ENCODE data around the gene CABLES1. TPM values are rescaled to one million over a fixed set of nuclear protein-coding genes. Genes with fewer than 3 reads are reported as not detected.
"Not testable (repeated sequence)": the region's sequence is repeated elsewhere in the genome, so short reads cannot be mapped to it uniquely, and the experiment has no call there.

The CABLES1 gene
- polyA plus RNA-seq, 4 donors, result 22.8 to 26.6 (median 25.9) TPM

DNA sequence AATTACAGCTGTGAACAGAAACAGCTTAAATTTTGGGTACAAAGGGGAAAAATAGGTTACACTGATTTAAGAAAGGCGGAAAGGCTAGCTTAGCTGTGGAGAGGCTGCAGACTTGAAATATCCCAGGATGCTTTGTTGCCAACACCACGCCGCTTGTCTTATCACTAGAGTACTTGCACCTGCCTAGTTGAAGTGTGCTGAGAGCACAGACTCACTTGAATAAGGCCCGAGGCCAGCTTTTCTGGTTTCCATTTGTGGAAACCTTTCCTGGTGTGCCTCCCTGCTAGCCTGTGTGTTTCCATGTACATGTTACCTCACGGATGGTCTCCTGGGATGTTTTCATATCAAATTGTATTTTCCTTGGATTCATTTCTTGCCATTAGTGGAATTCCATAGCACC, 3.2 kb downstream of the CABLES1 start:
- DNase-seq (ENCODE audit: low read depth in 4 of 4, low spot score in 2 of 4), result no peak

DNA sequence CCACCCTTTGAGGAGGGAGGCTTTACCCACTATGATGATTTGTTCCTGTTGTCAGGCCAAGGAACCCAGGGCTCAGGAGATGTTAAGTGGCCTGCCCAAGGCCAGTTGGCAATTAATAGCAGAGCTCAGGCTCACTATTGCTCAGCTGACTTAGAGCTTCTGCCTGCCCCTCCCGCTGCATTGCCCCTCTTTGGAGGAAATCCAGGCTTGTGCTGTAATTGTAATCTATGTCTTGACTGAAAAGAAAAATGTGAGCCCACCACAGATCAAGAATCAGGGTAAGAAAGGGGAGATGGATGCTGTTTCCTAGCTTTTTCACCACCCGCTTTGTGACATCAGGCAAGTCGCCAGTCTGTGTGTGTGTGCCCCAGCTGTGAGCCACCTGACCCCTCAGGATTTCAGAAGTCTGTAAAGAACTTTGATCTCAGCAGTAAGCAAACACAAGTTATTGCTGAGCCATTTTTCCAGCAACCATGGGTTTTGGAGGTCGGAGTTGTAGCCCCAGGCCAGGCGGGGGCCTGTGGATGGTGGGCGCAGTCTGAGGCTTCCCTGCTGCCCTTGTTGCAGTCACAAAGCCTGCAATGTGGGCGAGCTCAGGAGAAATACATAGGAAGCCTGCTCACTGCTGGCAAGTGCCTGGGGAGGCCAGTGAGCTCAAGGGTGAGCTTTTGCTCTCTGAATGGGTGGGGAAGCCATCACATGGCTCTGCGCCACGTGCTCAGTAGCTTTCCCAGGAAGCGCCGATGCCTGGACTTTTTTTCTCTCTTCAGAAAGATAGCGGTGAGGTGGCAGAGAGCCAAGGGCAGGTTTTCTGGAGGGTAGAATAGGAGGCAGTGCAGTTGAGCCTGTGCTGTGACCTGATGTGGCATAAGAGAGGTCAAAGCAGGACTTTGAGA, 6.1 kb downstream of the CABLES1 start:
- DNase-seq (ENCODE audit: low read depth in 4 of 4, low spot score in 2 of 4), result no peak

GRCh38 chr18:23142251-23142929, 7.1 kb downstream of the CABLES1 start:
- DNase-seq (ENCODE audit: low read depth in 4 of 4, low spot score in 2 of 4), result no peak

DNA sequence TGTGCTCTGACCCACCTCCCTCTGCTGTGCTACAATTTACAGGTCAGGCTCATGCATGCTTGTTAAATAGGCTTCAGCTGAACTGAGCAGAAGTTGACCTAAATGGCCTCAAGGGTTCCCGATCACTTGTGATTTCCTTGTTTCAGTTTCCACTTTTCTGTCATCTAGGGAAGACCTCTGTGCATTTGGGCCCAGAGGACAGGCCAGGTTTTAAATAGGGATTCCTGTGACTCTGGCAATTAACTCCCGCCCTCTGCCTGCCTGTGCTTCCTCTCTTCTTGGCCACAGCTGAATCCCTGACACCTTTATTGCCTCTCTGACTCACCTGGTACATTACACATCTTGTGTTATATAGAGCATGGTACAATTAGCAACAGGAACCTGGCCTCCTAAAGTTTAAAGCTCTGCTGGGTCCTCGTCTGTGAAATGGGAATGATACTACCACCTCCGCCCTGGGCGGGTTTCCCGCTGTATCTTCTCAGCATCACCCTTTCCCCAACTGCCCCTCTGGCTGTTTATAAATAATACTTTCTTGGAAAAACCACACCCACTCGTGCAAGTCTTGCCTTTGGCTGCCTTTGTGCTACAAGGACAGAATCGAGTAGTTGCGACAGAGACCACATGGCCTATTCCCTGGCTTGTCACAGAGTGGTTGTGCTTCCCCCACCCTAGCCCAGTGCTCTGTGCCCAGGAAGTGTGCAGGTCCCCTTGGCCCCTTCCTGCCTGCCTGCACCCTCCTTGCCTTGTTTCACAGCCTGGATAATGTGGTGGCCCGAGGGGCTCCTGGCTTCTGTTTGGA, 7.9 kb downstream of the CABLES1 start:
- no peak for DNase-seq (ENCODE audit: low read depth in 4 of 4, low spot score in 2 of 4)

GRCh38 chr18:23143815-23144261, 8.6 kb downstream of the CABLES1 start:
- no peak for DNase-seq (ENCODE audit: low read depth in 4 of 4, low spot score in 2 of 4)

DNA sequence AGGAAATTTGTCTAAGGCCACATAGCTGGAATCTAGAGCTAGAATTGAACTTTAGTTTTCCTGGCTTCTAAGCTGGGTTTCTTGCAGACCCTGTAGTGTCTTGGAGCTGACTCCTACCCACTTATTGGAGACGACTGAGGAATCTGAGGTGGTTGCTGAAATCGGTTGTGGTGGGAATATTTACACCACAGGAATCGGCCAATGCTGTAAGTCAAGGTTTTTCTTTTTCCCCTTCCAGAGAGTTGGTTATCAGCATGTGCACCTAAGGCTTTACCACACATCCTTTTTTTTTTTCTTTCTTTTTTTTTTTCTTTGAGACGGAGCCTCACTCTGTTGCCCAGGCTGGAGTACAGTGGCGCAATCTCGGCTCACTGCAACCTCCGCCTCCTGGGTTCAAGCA, 9.4 kb downstream of the CABLES1 start:
- no peak for DNase-seq (ENCODE audit: low read depth in 4 of 4, low spot score in 2 of 4)

DNA sequence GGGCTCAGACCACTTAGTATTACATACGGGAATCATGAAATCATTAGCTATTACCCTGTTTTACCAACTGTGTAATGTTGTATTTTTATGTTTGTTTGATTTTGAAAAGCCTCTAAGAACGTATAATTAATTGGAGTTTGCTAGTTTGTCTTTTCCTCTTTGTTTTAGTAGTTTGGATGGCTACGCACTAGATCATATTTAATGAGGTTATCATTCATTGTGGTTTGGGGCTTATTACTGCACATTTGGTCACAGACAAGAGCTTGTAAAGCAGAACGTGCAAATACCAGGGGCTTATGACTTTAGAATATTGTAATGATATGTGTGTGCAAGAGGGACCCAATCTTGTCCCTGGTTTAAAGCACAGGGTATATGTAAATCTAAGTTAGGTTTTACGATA, 10.3 kb downstream of the CABLES1 start:
- no peak for DNase-seq (ENCODE audit: low read depth in 4 of 4, low spot score in 2 of 4)

- DNase-seq (ENCODE audit: low read depth in 4 of 4, low spot score in 2 of 4), result no peak
These were observed 11.7 kb downstream of the CABLES1 start for GRCh38 chr18:23146861-23147469.

- DNase-seq (ENCODE audit: low read depth in 4 of 4, low spot score in 2 of 4), result no peak
These were observed 13.1 kb downstream of the CABLES1 start for GRCh38 chr18:23148382-23148781.

- no peak for DNase-seq (ENCODE audit: low read depth in 4 of 4, low spot score in 2 of 4)
These were observed 14.3 kb downstream of the CABLES1 start for GRCh38 chr18:23149570-23149969.

GRCh38 chr18:23151414-23152099, 16.3 kb downstream of the CABLES1 start:
- no peak for DNase-seq (ENCODE audit: low read depth in 4 of 4, low spot score in 2 of 4)

GRCh38 chr18:23154030-23154429, 18.7 kb downstream of the CABLES1 start:
- DNase-seq (ENCODE audit: low read depth in 4 of 4, low spot score in 2 of 4), result no peak

DNA sequence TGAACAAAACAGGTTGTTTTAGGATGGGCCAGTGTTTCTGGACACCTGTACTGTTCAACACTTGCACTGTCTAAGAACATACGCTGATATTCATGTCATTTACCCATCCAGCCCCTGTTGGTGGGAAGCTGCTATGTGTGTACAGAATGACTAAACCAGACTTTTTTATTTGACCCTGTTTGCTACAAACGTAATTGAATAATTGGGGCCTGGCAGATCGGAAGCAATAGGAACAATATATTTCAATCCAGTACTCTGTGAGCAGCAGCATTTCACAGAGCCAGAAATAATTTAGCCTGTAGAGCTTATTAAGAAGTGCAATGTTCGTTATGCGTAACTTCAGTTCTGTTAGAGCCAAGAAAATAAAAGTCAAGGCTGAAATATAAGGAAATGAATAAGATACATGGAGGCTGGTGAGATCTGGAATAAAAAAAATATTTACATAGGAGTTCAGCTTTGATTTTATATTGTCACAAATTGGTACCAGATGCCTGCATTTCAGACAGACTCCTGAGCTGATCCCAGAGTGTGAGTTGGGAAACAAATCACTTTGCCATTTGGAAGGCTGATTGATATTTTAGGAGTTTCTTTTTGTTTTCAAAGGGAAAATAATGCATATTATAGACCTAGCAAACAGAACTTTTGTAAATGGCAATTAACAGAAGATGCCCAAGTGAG, 19.7 kb downstream of the CABLES1 start:
- no peak for DNase-seq (ENCODE audit: low read depth in 4 of 4, low spot score in 2 of 4)

DNA sequence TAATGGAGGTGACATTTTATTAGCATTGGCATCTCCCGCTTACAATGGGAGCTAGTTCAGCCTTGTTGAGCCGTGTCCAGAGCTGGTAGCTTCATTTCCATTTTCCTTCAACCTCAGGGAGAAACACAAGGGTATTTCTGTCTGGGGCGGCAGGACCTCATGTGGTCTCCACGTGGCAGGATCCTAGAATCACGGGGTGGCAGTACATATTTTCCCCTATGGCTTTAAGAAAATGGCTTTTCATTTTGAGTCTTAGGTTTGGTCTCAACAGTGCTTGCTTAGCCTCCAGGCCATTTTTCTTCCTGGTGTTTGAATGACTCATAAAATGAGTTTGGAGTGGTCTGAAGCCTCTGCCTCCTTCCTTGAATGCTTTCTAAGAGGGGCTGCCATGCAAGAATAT, 20.3 kb downstream of the CABLES1 start:
- DNase-seq (ENCODE audit: low read depth in 4 of 4, low spot score in 2 of 4), result no peak

GRCh38 chr18:23156134-23156533, 20.8 kb downstream of the CABLES1 start:
- DNase-seq (ENCODE audit: low read depth in 4 of 4, low spot score in 2 of 4), result no peak

GRCh38 chr18:23158058-23158457, 22.8 kb downstream of the CABLES1 start:
- DNase-seq (ENCODE audit: low read depth in 4 of 4, low spot score in 2 of 4), result no peak

- DNase-seq (ENCODE audit: low read depth in 4 of 4, low spot score in 2 of 4), result not testable (repeated sequence)
These were observed 23.6 kb downstream of the CABLES1 start for GRCh38 chr18:23158884-23159283.

GRCh38 chr18:23159344-23159743, 24.1 kb downstream of the CABLES1 start:
- no peak for DNase-seq (ENCODE audit: low read depth in 4 of 4, low spot score in 2 of 4)

- DNase-seq (ENCODE audit: low read depth in 4 of 4, low spot score in 2 of 4), result no peak
These were observed 27.2 kb downstream of the CABLES1 start for GRCh38 chr18:23162473-23162872.
